Kidney (tissue), 14 donors: ENCODE data around the gene CCDC116. TPM values are rescaled to one million over a fixed set of nuclear protein-coding genes. Genes with fewer than 3 reads are reported as not detected.
A peak's percentile ranks its signal among the peaks of the same experiment; 100 is the strongest.
"Not testable (repeated sequence)": the region's sequence is repeated elsewhere in the genome, so short reads cannot be mapped to it uniquely, and the experiment has no call there.

ENCODE experiments used
- DNase-seq, 5 donors: peaks; one replicate each; pipeline ENCODE4 v3.0.0-alpha.2; 2013 to 2020
- FAIRE-seq: peaks from 2 replicates; lab custom pipeline; 2012; peaks lifted over from hg19 to GRCh38; lab: Jason Lieb, UNC
- H3K27ac ChIP-seq, 2 donors: one replicate each; pipeline ENCODE4 v1.7.0; 2013; ENCODE audit warnings: low read depth in 2 of 2, low read length in 2 of 2, inconsistent platforms in 1 of 2
- H3K27me3 ChIP-seq: one replicate; pipeline ENCODE4 v1.7.1; 2013; ENCODE audit warnings: low read length, inconsistent platforms; ENCODE audit not compliant: control insufficient read depth, insufficient read depth
- H3K36me3 ChIP-seq, 3 donors: one replicate each; pipeline versions ENCODE4 v1.7.0 to v1.7.1; 2013; ENCODE audit warnings: low read length in 3 of 3, control low read depth in 1 of 3, inconsistent platforms in 1 of 3; ENCODE audit not compliant: insufficient read depth in 3 of 3, control insufficient read depth in 2 of 3
- H3K4me1 ChIP-seq, 3 donors: one replicate each; pipeline versions ENCODE4 v1.7.0 to v1.7.1; 2013; ENCODE audit warnings: low read length in 3 of 3, inconsistent platforms in 1 of 3, low read depth in 1 of 3; ENCODE audit not compliant: control insufficient read depth in 2 of 3, insufficient read depth in 2 of 3
- H3K4me3 ChIP-seq, 3 donors: one replicate each; pipeline versions ENCODE4 v1.7.0 to v1.8.1; 2013; ENCODE audit warnings: low read length in 3 of 3, control low read depth in 1 of 3, inconsistent platforms in 1 of 3
- H3K9ac ChIP-seq, 3 donors: one replicate each; pipeline versions ENCODE4 v1.7.0 to v1.7.1; 2013; ENCODE audit warnings: low read length in 3 of 3, control low read depth in 1 of 3, inconsistent platforms in 1 of 3
- H3K9me3 ChIP-seq, 3 donors: one replicate each; pipeline versions ENCODE4 v1.7.0 to v1.7.1; 2013; ENCODE audit warnings: low read length in 3 of 3, control low read depth in 1 of 3, inconsistent platforms in 1 of 3; ENCODE audit not compliant: control insufficient read depth in 2 of 3, insufficient read depth in 1 of 3
- intact Hi-C: fragments of 100-400 bp; cut with DNase I; formaldehyde crosslinking; loops from one replicate; pipeline ENCODE4 v1.11.1; 2022
- polyA plus RNA-seq: library from polyadenylated mRNA; stranded (reverse); fragments of 350-450 nt; fragmentation: Illumina TruSeq; extraction: RNeasy Lipid Tissue Mini Kit (QIAGEN cat#74804); gene quantifications from one replicate; pipeline ENCODE4 v1.2.3, GENCODE V29; 2014; ENCODE audit warnings: low read depth, low replicate concordance; ENCODE audit not compliant: insufficient read depth
- total RNA-seq: library from RNA; stranded (reverse); fragmentation: NEBNext Ultra II Directional; extraction: Animal tissue kit (Norgen Biotek cat#: 25700); gene quantifications from one replicate; pipeline ENCODE4 v1.2.1, GENCODE V29; 2021
- TF ChIP-seq, protein P1 (sequence below): IDR thresholded peaks from 3 replicates; pipeline ENCODE4 v1.5.1; 2012; ENCODE audit warnings: mild to moderate bottlenecking, moderate library complexity, borderline replicate concordance; ENCODE audit not compliant: insufficient read depth; ENCODE audit errors: extremely low read depth
- donor health status: control.
- donor health status: control.
- donor health status: control.
- donor health status: control.
- donor health status: control.
- donor health status: DM: yes; HTN: yes; CAD: no.
- donor health status: Normal renal cell carcinoma (clear cell type).

CCDC116 gene
- total and polyA plus RNA-seq, 2 donors from 2014 or later = 0.22 TPM

GRCh38 chr22:21642584-21643448, 10.3 kb downstream of the CCDC116 start:
- no peak for FAIRE-seq

GRCh38 chr22:21643533-21644357, 11.2 kb downstream of the CCDC116 start:
- FAIRE-seq (no peak), DNase-seq (no peak)
- Histone ChIP-seq H3K27me3 (no peaks in the 10 kb centered on the region), H3K36me3 (peaks cover 0 to 1% (median 0%) of the 10 kb centered on the region in 3 donors), H3K27ac (no peak overlapping the region), H3K9me3 (no peaks in the 10 kb centered on the region), H3K4me1 (peaks cover 0 to 12% (median 0%) of the 10 kb centered on the region in 3 donors), H3K4me3 (peak overlapping the region in 1 of 3 donors; percentile 71), H3K9ac (no peak overlapping the region)
- intact Hi-C loops = no loop called here
- TF ChIP-seq, protein P1, sequence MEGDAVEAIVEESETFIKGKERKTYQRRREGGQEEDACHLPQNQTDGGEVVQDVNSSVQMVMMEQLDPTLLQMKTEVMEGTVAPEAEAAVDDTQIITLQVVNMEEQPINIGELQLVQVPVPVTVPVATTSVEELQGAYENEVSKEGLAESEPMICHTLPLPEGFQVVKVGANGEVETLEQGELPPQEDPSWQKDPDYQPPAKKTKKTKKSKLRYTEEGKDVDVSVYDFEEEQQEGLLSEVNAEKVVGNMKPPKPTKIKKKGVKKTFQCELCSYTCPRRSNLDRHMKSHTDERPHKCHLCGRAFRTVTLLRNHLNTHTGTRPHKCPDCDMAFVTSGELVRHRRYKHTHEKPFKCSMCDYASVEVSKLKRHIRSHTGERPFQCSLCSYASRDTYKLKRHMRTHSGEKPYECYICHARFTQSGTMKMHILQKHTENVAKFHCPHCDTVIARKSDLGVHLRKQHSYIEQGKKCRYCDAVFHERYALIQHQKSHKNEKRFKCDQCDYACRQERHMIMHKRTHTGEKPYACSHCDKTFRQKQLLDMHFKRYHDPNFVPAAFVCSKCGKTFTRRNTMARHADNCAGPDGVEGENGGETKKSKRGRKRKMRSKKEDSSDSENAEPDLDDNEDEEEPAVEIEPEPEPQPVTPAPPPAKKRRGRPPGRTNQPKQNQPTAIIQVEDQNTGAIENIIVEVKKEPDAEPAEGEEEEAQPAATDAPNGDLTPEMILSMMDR = no peak

More at GRCh38 chr22:21642584-21643448, 10.3 kb downstream of the CCDC116 start:
- H3K9me3 ChIP-seq = no peaks in the 10 kb centered on the region
- H3K27ac ChIP-seq = no peak overlapping the region
- TF ChIP-seq, protein P1 = peak; percentile 56
- intact Hi-C loops = no loop called here
- H3K9ac ChIP-seq = peak overlapping the region in 1 of 3 donors; percentile 51
- peak; percentile 56 to 83 (median 68) for DNase-seq
- no peaks in the 10 kb centered on the region for H3K27me3 ChIP-seq
- H3K36me3 ChIP-seq = no peaks in the 10 kb centered on the region
- H3K4me1 ChIP-seq = peaks cover 0 to 12% (median 0%) of the 10 kb centered on the region in 3 donors
- H3K4me3 ChIP-seq = peak overlapping the region; percentile 46 to 71 (median 61)

- H3K4me3 ChIP-seq, H3K9ac ChIP-seq, H3K27me3 ChIP-seq, DNase-seq, FAIRE-seq, H3K9me3 ChIP-seq, H3K27ac ChIP-seq, H3K36me3 ChIP-seq, intact Hi-C loops: not testable (repeated sequence)
- peaks cover 0 to 12% (median 0%) of the 10 kb centered on the region in 3 donors for H3K4me1 ChIP-seq
These were observed 13.0 kb downstream of the CCDC116 start for GRCh38 chr22:21645513-21645912.
